Measurements from ENCODE around the gene RUSC2.

RUSC2 gene

DNA sequence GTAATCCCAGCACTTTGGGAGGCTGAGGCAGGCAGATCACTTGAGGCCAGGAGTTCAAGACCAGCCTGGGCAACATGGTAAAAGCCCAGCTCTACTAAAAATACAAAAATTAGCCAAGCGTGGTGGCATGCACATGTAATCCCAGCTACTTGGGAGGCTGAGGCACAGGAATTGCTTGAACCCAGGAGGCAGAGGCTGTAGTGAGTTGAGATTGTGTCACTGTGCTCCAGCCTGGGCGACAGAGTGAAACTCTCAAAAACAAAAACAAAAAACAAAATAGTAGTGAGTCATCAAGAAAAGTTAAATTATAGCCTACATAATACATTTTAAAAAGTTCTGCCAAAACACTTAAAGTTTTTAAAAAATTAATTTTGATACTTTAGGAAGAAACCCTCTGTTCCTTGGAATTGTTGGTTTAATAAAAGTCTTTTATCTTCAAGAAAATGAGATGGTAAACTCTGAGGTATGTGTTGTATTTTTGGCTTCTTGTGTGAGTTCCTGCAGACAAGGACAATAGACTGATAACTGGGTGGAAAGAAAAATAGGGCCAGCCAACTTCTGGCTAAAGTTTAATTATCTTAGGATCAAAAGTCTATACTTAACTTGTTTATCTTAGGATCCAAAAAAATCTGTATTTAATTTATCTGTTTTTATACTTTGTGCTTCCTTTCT is 9.3 kb downstream of the RUSC2 start:
- TF ChIP-seq, protein P1, sequence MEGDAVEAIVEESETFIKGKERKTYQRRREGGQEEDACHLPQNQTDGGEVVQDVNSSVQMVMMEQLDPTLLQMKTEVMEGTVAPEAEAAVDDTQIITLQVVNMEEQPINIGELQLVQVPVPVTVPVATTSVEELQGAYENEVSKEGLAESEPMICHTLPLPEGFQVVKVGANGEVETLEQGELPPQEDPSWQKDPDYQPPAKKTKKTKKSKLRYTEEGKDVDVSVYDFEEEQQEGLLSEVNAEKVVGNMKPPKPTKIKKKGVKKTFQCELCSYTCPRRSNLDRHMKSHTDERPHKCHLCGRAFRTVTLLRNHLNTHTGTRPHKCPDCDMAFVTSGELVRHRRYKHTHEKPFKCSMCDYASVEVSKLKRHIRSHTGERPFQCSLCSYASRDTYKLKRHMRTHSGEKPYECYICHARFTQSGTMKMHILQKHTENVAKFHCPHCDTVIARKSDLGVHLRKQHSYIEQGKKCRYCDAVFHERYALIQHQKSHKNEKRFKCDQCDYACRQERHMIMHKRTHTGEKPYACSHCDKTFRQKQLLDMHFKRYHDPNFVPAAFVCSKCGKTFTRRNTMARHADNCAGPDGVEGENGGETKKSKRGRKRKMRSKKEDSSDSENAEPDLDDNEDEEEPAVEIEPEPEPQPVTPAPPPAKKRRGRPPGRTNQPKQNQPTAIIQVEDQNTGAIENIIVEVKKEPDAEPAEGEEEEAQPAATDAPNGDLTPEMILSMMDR (IDR thresholded peaks at IDR 0.05): no peak

DNA sequence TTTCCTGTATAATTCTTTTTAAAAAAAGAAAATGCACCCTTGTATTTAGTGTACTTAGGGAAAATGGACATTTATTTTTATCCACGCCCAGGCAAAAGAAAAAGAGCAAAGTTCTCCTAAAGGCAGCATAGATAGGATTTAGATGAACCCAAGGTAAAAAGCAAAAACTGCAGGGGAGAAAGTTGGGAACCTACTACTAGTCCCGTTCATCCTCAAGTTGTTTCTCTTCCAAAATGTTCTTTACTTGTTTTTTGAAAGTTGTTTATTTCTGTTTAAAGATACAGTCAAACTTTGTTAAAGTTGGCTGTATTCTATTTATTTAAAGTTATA is 9.8 kb downstream of the RUSC2 start:
- TF ChIP-seq, protein P1 (IDR thresholded peaks at IDR 0.05): no peak

DNA sequence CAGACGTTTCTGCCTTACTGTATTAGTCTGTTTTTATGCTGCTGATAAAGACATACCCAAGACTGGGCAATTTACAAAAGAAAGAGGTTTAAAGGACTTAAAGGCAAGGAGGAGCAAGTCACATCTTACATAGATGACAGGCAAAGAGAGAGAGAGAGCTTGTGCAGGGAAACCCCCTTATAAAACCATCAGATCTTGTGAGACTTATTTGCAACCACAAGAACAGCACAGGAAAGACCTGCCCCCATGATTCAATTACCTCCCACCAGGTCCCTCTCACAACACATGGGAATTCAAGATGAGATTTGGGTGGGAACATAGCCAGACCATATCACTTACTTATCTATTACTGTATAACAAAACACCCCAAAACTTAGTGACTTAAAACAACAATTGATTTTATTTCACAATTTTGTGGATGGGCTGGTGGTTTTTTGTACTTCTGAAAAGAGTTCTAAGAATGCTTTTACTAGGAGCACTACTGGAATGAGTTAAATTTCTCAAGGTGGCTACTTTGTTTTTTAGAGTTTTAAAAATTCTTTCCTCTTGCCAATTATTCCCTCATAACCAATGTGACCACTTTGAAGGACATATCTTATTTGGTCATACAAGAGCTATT is 10.3 kb downstream of the RUSC2 start:
- TF ChIP-seq, protein P1 (IDR thresholded peaks at IDR 0.05): no peak

DNA sequence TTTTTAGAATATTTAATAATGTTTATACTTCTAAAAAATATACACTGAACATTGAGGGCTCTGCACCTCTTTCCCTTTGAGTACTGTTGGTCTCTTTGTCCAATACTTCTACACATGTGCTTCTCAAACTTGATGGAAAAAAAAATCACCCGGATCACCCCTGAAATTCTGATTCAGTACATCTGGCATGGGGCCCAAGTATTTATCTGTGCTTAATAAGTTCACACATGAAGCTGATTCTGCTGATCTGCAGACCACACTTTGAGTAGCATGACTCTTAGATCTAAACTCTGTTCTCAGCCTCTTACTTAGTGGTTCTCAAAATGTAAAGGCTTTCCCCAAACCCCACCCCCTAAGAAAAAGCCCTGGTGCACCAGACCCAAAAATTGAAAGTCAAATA is 12.0 kb downstream of the RUSC2 start:
- TF ChIP-seq, protein P1 (IDR thresholded peaks at IDR 0.05): no peak

DNA sequence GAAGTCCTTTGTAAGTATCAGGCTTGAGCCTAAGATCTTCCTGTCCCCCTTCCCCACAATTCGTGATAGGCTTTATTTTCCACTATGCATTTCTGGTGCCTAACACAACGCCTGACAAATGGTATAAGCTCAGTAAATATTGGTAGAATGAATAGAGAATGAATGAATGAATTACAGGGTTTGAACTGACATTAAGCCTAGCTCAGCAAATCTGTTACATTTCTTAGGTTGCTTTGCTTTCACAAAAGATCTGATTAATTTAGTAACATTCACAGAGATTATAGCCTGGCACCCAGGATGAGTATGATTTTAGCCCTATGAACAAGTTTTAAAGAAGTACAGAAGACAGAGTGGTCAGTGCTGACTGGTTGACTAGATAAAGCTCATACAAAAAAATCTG is 16.4 kb downstream of the RUSC2 start:
- TF ChIP-seq, protein P1 (IDR thresholded peaks at IDR 0.05): no peak

DNA sequence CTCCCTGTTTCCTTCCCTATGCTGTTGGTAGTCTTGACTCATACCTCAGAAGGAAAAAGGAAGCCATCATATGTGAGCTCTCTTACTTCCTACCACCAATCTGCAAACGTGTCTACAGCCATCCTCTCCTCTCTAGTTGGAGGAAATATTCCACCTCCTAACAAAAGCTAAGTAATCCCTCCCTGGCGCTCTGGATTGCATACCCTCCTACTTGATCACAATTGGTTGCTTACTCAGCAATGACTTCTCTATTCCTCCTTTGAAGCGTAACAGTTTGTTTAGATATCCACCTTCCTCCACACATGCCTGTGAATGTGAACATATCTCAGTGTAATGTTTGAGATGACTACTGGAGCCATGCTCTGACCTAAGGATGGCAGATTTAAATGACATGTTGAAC is 18.2 kb downstream of the RUSC2 start:
- TF ChIP-seq, protein P1 (IDR thresholded peaks at IDR 0.05): no peak

DNA sequence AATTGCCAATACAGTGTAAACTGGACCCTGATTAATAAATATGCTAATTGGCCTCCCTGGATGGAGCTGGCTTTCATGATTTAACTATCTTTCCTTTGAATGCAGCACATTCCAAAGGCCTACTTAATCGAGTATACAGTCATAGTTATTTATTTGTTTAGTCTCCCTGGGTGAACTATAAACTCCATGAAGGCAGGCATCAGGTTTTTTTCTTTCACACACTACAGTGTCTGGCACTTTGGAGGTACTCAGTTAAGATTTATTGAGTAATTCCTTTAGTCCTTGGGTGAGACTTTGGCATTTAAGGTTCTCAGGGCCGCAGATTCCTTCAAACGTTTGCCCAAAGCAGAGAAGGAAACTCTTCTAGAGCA is 20.5 kb downstream of the RUSC2 start:
- TF ChIP-seq, protein P1 (IDR thresholded peaks at IDR 0.05): no peak

All from LNCAP (cell line).